ENCODE measurements around the gene FZD2.
"Not testable (repeated sequence)": the region's sequence is repeated elsewhere in the genome, so short reads cannot be mapped to it uniquely, and the experiment has no call there.

The FZD2 gene

DNA sequence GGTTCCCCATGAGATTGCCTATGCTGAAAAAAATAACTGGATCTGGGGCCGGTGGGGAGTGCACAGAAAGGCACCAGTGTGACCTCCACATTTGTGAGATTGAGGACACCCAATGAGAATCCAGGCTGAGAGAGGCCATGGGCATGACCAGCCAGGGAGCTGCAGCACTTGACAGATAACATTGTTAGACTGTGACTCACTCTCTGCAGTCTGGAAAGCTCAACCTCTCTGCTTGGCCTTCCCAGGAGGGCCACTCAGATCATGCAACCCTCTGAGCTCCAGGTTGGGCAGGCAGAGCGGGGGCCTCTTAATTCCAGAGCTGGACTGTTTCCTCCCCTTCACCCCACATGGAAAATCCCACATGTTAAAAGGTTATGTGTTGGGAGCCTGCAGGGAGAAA, 30.1 kb downstream of the FZD2 start:
- Histone ChIP-seq H3K4me2 (ENCODE audit: low read length) (peak overlapping the region; percentile 40), H2AFZ (ENCODE audit: insufficient read depth, low read length, poor library complexity) (no peak overlapping the region)
- peak; percentile 89 to 92 for DNase-seq

DNA sequence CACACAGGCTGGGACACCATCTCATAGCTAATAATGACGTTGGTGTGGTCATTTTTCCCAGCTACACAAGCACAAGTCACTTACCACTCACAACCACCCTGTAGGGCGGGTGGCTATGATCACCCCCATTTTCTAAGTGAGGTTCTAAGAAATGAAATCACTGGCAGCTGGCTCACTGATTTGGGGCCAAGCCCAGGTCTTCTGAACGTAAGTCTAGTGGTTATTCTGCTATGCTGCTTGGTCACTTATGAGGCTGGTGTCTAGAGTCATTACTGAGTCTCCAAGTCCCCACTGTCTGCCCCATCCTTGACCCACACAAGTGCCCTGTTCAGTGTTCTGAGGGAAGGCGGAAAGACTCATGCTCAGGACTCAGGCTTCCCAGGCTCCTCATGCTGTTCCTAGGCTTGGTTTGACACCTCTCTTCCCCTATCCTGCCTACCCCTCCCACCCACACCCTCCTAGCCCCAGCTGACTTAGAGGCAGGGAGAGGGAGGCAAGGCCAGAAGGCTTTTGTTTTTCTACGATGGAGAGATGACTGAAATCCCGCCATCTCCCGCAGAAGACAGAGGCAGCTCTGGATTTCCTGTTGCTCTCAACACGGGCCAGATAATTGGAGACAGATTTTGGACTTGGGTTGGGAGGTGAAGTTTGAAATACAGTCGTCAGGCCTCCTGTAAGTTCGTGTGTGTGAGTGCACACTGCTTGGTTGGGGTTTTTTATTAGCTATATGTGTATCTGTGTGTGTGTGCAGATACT, 32.2 kb downstream of the FZD2 start:
- DNase-seq, result no peak
- Histone ChIP-seq H3K36me3 (ENCODE audit: control insufficient read depth in 1 of 2, insufficient read depth in 2 of 2, low read length in 2 of 2) (no peaks in the 10 kb centered on the region), H3K9ac (ENCODE audit: low read length) (no peak overlapping the region), H2AFZ (ENCODE audit: insufficient read depth, low read length, poor library complexity) (no peak overlapping the region), H3K79me1 (ENCODE audit: low read length) (peaks cover 31% of the 10 kb centered on the region), H2BK120ac (ENCODE audit: insufficient read depth, low read length, poor library complexity) (peak overlapping the region; percentile 6), H3K27me3 (ENCODE audit: insufficient read depth, low read length) (no peaks in the 10 kb centered on the region), H4K8ac (ENCODE audit: low read depth, low read length) (no peak overlapping the region), H3K18ac (ENCODE audit: low read length) (peak overlapping the region; percentile 11), H3K79me2 (ENCODE audit: control insufficient read depth, insufficient read depth, low read length, poor library complexity) (peaks cover 2% of the 10 kb centered on the region), H3K4me1 (ENCODE audit: control insufficient read depth in 1 of 2, insufficient read depth in 2 of 2, low read length in 2 of 2) (peaks cover 19 to 26% of the 10 kb centered on the region in 2 experiments), H2BK12ac (ENCODE audit: low read length) (peak overlapping the region; percentile 28), H3K4ac (ENCODE audit: low read depth, low read length) (no peak overlapping the region), H3K4me3 (ENCODE audit: low read depth, low read length) (no peak overlapping the region), H3K27ac (ENCODE audit: low read depth, low read length) (no peak overlapping the region), H3K9me3 (ENCODE audit: insufficient read depth, low read depth, low read length) (no peaks in the 10 kb centered on the region), H4K91ac (ENCODE audit: low read depth, low read length) (peak overlapping the region; percentile 21), H2BK5ac (ENCODE audit: low read depth, low read length, poor library complexity) (no peak overlapping the region), H3K23ac (ENCODE audit: low read length) (no peak overlapping the region), H3K14ac (ENCODE audit: low read length) (peak overlapping the region; percentile 18), H4K12ac (ENCODE audit: low read depth, low read length) (no peak overlapping the region), H2AK5ac (ENCODE audit: low read length) (peak overlapping the region; percentile 21), H3K4me2 (ENCODE audit: low read length) (no peak overlapping the region)
- WGBS (ENCODE audit: extremely low coverage, insufficient coverage, insufficient read length), result no CpG with 5 or more reads among the region's 10 CpGs

More for the DNA sequence above, 30.1 kb downstream of the FZD2 start:
- Histone ChIP-seq H4K8ac (ENCODE audit: low read depth, low read length) (no peak overlapping the region), H3K79me2 (ENCODE audit: control insufficient read depth, insufficient read depth, low read length, poor library complexity) (peaks cover 2% of the 10 kb centered on the region), H3K9ac (ENCODE audit: low read length) (no peak overlapping the region), H3K27me3 (ENCODE audit: insufficient read depth, low read length) (no peaks in the 10 kb centered on the region), H2BK12ac (ENCODE audit: low read length) (peak overlapping the region; percentile 39), H3K36me3 (ENCODE audit: control insufficient read depth in 1 of 2, insufficient read depth in 2 of 2, low read length in 2 of 2) (no peaks in the 10 kb centered on the region), H3K23ac (ENCODE audit: low read length) (no peak overlapping the region), H2AK5ac (ENCODE audit: low read length) (no peak overlapping the region), H3K27ac (ENCODE audit: low read depth, low read length) (peak overlapping the region; percentile 96), H3K18ac (ENCODE audit: low read length) (peak overlapping the region; percentile 44), H3K4me1 (ENCODE audit: control insufficient read depth in 1 of 2, insufficient read depth in 2 of 2, low read length in 2 of 2) (peaks cover 22 to 28% of the 10 kb centered on the region in 2 experiments), H2BK5ac (ENCODE audit: low read depth, low read length, poor library complexity) (peak overlapping the region; percentile 91), H3K14ac (ENCODE audit: low read length) (no peak overlapping the region), H4K91ac (ENCODE audit: low read depth, low read length) (peak overlapping the region; percentile 98), H3K9me3 (ENCODE audit: insufficient read depth, low read depth, low read length) (no peaks in the 10 kb centered on the region), H2BK120ac (ENCODE audit: insufficient read depth, low read length, poor library complexity) (peak overlapping the region; percentile 96), H3K4me3 (ENCODE audit: low read depth, low read length) (no peak overlapping the region), H3K4ac (ENCODE audit: low read depth, low read length) (no peak overlapping the region), H3K79me1 (ENCODE audit: low read length) (peaks cover 37% of the 10 kb centered on the region), H4K12ac (ENCODE audit: low read depth, low read length) (no peak overlapping the region)
- no CpG with 5 or more reads among the region's 2 CpGs for WGBS (ENCODE audit: extremely low coverage, insufficient coverage, insufficient read length)

DNA sequence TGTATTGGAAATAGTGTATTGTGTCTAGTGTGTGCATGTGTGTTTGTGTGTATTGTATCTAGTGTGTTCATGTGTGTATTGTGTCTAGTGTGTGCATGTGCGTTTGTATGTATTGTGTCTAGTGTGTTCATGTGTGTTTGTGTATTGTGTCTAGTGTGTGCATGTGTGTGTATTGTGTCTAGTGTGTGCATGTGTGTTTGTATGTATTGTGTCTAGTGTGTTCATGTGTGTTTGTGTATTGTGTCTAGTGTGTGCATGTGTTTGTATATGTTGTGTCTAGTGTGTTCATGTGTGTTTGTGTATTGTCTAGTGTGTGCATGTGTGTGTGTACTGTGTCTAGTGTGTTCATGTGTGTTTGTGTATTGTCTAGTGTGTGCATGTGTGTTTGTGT, 32.8 kb downstream of the FZD2 start:
- H3K27ac ChIP-seq (ENCODE audit: low read depth, low read length); H3K4me2 ChIP-seq (ENCODE audit: low read length); H3K27me3 ChIP-seq (ENCODE audit: insufficient read depth, low read length); H3K9me3 ChIP-seq (ENCODE audit: insufficient read depth, low read depth, low read length); H3K18ac ChIP-seq (ENCODE audit: low read length); DNase-seq; H2BK5ac ChIP-seq (ENCODE audit: low read depth, low read length, poor library complexity); H2BK120ac ChIP-seq (ENCODE audit: insufficient read depth, low read length, poor library complexity); H2AFZ ChIP-seq (ENCODE audit: insufficient read depth, low read length, poor library complexity); H3K36me3 ChIP-seq (ENCODE audit: control insufficient read depth in 1 of 2, insufficient read depth in 2 of 2, low read length in 2 of 2); H2BK12ac ChIP-seq (ENCODE audit: low read length); H2AK5ac ChIP-seq (ENCODE audit: low read length); H3K9ac ChIP-seq (ENCODE audit: low read length); H3K4ac ChIP-seq (ENCODE audit: low read depth, low read length); H3K23ac ChIP-seq (ENCODE audit: low read length); H4K12ac ChIP-seq (ENCODE audit: low read depth, low read length); H3K79me2 ChIP-seq (ENCODE audit: control insufficient read depth, insufficient read depth, low read length, poor library complexity); H4K91ac ChIP-seq (ENCODE audit: low read depth, low read length); H3K4me3 ChIP-seq (ENCODE audit: low read depth, low read length); H3K14ac ChIP-seq (ENCODE audit: low read length); H4K8ac ChIP-seq (ENCODE audit: low read depth, low read length): not testable (repeated sequence)
- no CpG with 5 or more reads among the region's 1 CpG for WGBS (ENCODE audit: extremely low coverage, insufficient coverage, insufficient read length)
- peaks cover 32% of the 10 kb centered on the region for H3K79me1 ChIP-seq (ENCODE audit: low read length)
- H3K4me1 ChIP-seq (ENCODE audit: control insufficient read depth in 1 of 2, insufficient read depth in 2 of 2, low read length in 2 of 2), result peaks cover 19 to 24% of the 10 kb centered on the region in 2 experiments

- not testable (repeated sequence) for H2BK12ac ChIP-seq (ENCODE audit: low read length); H4K91ac ChIP-seq (ENCODE audit: low read depth, low read length); H2AK5ac ChIP-seq (ENCODE audit: low read length); H3K9ac ChIP-seq (ENCODE audit: low read length); H3K27ac ChIP-seq (ENCODE audit: low read depth, low read length); H2BK5ac ChIP-seq (ENCODE audit: low read depth, low read length, poor library complexity); H3K14ac ChIP-seq (ENCODE audit: low read length); DNase-seq; H3K36me3 ChIP-seq (ENCODE audit: control insufficient read depth in 1 of 2, insufficient read depth in 2 of 2, low read length in 2 of 2); H3K18ac ChIP-seq (ENCODE audit: low read length); H3K4me2 ChIP-seq (ENCODE audit: low read length); H3K4me3 ChIP-seq (ENCODE audit: low read depth, low read length); H3K27me3 ChIP-seq (ENCODE audit: insufficient read depth, low read length); H4K12ac ChIP-seq (ENCODE audit: low read depth, low read length); H3K4ac ChIP-seq (ENCODE audit: low read depth, low read length); H4K8ac ChIP-seq (ENCODE audit: low read depth, low read length); H3K23ac ChIP-seq (ENCODE audit: low read length); H2BK120ac ChIP-seq (ENCODE audit: insufficient read depth, low read length, poor library complexity); H3K79me2 ChIP-seq (ENCODE audit: control insufficient read depth, insufficient read depth, low read length, poor library complexity); H3K9me3 ChIP-seq (ENCODE audit: insufficient read depth, low read depth, low read length); H2AFZ ChIP-seq (ENCODE audit: insufficient read depth, low read length, poor library complexity)
- H3K79me1 ChIP-seq (ENCODE audit: low read length), result peaks cover 32% of the 10 kb centered on the region
- WGBS (ENCODE audit: extremely low coverage, insufficient coverage, insufficient read length), result no CpG with 5 or more reads among the region's 2 CpGs
- peaks cover 15 to 18% of the 10 kb centered on the region in 2 experiments for H3K4me1 ChIP-seq (ENCODE audit: control insufficient read depth in 1 of 2, insufficient read depth in 2 of 2, low read length in 2 of 2)
These were observed 33.5 kb downstream of the FZD2 start for GRCh38 chr17:44590762-44591161.

All from trophoblast cell (in vitro differentiated cells and primary cell).